HEK293 (cell line): Measurements from ENCODE around the gene TTF2.

Experiments used
- YY1 ChIP-seq: fragments of 450-650 bp; formaldehyde crosslinking; IDR thresholded peaks from 2 replicates; pipeline ENCODE4 v1.5.1; 2018; ENCODE audit warnings: missing biosample characterization, missing genetic modification characterization
- ZFHX2 ChIP-seq: fragments of 450-650 bp; formaldehyde crosslinking; conservative IDR thresholded peaks from 2 replicates; pipeline ENCODE4 v1.5.1; 2016; ENCODE audit warnings: missing biosample characterization, missing genetic modification characterization
- ZFP41 ChIP-seq: fragments of 450-650 bp; formaldehyde crosslinking; IDR thresholded peaks from 2 replicates; pipeline ENCODE4 v1.5.1; 2016; ENCODE audit warnings: missing biosample characterization, missing genetic modification characterization, borderline replicate concordance
- ZNF362 ChIP-seq: fragments of 450-650 bp; formaldehyde crosslinking; IDR thresholded peaks from 2 replicates; pipeline ENCODE4 v1.5.1; 2016; ENCODE audit warnings: missing biosample characterization, missing genetic modification characterization
- ZNF37A ChIP-seq: fragments of 450-650 bp; IDR thresholded peaks from 2 replicates; pipeline ENCODE4 v1.5.1; 2018; ENCODE audit warnings: missing biosample characterization, missing genetic modification characterization
- ZNF501 ChIP-seq: fragments of 450-650 bp; formaldehyde crosslinking; IDR thresholded peaks from 2 replicates; pipeline ENCODE4 v1.5.1; 2016; ENCODE audit warnings: missing biosample characterization, missing genetic modification characterization
- ZNF776 ChIP-seq: fragments of 450-650 bp; formaldehyde crosslinking; IDR thresholded peaks from 2 replicates; pipeline ENCODE4 v1.5.0; 2017; ENCODE audit warnings: missing biosample characterization, missing genetic modification characterization, borderline replicate concordance
- ZSCAN4 ChIP-seq: fragments of 450-650 bp; formaldehyde crosslinking; IDR thresholded peaks from 2 replicates; pipeline ENCODE4 v1.5.1; 2017; ENCODE audit warnings: missing biosample characterization, missing genetic modification characterization
- TF ChIP-seq, protein P1 (sequence below): fragments of 450-650 bp; formaldehyde crosslinking; IDR thresholded peaks from 2 replicates; pipeline ENCODE4 v1.5.1; 2016; ENCODE audit warnings: missing biosample characterization, missing genetic modification characterization

DNA sequence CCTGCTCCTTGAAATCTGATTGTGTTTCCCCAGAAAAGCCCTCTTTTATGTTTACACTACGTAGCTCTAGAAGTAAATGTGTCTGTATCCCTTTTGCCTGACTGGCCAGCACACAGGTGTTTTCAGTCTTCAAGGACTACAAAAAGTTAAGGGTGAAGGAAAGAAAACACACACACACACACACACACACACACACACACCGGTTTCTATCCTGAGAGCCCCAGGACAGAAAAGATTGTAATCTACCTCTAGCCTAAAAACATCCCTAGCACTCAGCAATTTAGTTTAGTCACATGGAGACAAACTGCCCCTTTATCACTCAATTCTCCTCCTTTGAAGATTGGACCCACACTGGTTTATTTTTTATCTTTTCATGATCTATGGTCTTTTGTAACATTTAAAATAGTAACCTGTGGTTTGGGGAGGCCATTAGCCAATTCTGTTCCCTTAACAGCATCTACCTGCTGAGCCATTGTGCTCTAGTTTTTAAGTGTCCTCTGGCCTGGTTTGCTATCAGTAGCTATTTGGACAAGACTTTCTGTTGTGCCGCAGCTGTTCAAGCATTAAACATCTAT, 77.2 kb downstream of the TTF2 start:
- TF ChIP-seq ZNF776 (tag by site-specific recombination) (no peak), ZNF501 (tag by site-specific recombination) (no peak), YY1 (tag by site-specific recombination) (no peak), ZSCAN4 (tag by site-specific recombination) (no peak), ZNF37A (no peak), ZFHX2 (tag by site-specific recombination) (no peak), ZFP41 (tag by site-specific recombination) (no peak), ZNF362 (tag by site-specific recombination) (no peak)
- TF ChIP-seq, protein P1, sequence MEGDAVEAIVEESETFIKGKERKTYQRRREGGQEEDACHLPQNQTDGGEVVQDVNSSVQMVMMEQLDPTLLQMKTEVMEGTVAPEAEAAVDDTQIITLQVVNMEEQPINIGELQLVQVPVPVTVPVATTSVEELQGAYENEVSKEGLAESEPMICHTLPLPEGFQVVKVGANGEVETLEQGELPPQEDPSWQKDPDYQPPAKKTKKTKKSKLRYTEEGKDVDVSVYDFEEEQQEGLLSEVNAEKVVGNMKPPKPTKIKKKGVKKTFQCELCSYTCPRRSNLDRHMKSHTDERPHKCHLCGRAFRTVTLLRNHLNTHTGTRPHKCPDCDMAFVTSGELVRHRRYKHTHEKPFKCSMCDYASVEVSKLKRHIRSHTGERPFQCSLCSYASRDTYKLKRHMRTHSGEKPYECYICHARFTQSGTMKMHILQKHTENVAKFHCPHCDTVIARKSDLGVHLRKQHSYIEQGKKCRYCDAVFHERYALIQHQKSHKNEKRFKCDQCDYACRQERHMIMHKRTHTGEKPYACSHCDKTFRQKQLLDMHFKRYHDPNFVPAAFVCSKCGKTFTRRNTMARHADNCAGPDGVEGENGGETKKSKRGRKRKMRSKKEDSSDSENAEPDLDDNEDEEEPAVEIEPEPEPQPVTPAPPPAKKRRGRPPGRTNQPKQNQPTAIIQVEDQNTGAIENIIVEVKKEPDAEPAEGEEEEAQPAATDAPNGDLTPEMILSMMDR (tag by site-specific recombination) = no peak
